Vagina (tissue), 2 donors: ENCODE measurements around the gene MGAM2.

ENCODE experiments used
- POLR2A ChIP-seq, 2 donors: fragments of 450-650 bp; IDR thresholded peaks; one replicate each; pipeline ENCODE4 v1.6.1; 2017; ENCODE audit warnings: antibody characterized with exemption in 2 of 2, mild to moderate bottlenecking in 2 of 2, moderate library complexity in 2 of 2
- POLR2AphosphoS5 ChIP-seq, 2 donors: sonication (generic); formaldehyde crosslinking; IDR thresholded peaks; one replicate each; pipeline ENCODE4 v1.9.0; 2017; ENCODE audit warnings: antibody characterized with exemption in 2 of 2, mild to moderate bottlenecking in 2 of 2, low read depth in 1 of 2; ENCODE audit not compliant: insufficient read depth in 1 of 2
- TF ChIP-seq, protein P1 (sequence below), 3 experiments: fragments of 450-650 bp in 2 of 3; fragments of 200-600 bp in 1 of 3; sonication (generic) in 1 of 3; IDR thresholded peaks; one replicate each; pipeline ENCODE4 v1.5.1; 2017 to 2019; ENCODE audit warnings: antibody characterized with exemption in 3 of 3, mild to moderate bottlenecking in 2 of 3, moderate library complexity in 2 of 3

DNA sequence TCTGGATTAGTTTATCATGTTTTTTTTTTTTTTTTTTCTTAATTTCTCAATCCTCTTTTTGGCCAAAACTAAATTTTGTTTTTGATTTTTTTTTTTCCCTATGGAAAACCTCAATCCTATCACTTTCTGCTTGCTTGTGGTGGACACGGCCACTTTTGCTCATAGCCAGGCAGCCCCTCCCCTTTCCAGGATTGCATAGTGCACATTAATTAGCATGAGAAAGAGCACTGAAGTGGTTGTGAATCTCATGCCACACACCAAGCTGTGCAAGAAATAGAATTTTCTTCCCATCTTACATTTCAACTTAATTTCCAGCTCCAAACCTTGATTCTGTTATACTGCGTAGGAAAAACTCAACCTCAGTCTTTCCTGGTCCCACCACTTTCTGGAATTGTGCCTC is 34.6 kb downstream of the MGAM2 start:
- TF ChIP-seq, protein P1, sequence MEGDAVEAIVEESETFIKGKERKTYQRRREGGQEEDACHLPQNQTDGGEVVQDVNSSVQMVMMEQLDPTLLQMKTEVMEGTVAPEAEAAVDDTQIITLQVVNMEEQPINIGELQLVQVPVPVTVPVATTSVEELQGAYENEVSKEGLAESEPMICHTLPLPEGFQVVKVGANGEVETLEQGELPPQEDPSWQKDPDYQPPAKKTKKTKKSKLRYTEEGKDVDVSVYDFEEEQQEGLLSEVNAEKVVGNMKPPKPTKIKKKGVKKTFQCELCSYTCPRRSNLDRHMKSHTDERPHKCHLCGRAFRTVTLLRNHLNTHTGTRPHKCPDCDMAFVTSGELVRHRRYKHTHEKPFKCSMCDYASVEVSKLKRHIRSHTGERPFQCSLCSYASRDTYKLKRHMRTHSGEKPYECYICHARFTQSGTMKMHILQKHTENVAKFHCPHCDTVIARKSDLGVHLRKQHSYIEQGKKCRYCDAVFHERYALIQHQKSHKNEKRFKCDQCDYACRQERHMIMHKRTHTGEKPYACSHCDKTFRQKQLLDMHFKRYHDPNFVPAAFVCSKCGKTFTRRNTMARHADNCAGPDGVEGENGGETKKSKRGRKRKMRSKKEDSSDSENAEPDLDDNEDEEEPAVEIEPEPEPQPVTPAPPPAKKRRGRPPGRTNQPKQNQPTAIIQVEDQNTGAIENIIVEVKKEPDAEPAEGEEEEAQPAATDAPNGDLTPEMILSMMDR (IDR thresholded peaks at IDR 0.05): no peak
- no peak for TF ChIP-seq POLR2AphosphoS5 (IDR thresholded peaks at IDR 0.05; ENCODE audit: insufficient read depth in 1 of 2, low read depth in 1 of 2)
- TF ChIP-seq POLR2A (IDR thresholded peaks at IDR 0.05): no peak
